Measurements from ENCODE around the gene LMBRD2.

LMBRD2 gene

GRCh38 chr5:36108758-36109460 is 42.8 kb downstream of the LMBRD2 start:
- no peak for DNase-seq (ENCODE audit: low read depth in 2 of 2)

- DNase-seq (ENCODE audit: low read depth in 2 of 2): no peak
Observed at GRCh38 chr5:36105819-36106218, 45.9 kb downstream of the LMBRD2 start.

GRCh38 chr5:36099748-36100147 is 51.9 kb downstream of the LMBRD2 start:
- DNase-seq (ENCODE audit: low read depth in 2 of 2): no peak

- no peak for DNase-seq (ENCODE audit: low read depth in 2 of 2)
Observed at GRCh38 chr5:36096486-36096885, 55.2 kb downstream of the LMBRD2 start.

GRCh38 chr5:36089989-36090388 is 61.7 kb downstream of the LMBRD2 start:
- no peak for DNase-seq (ENCODE audit: low read depth in 2 of 2)

GRCh38 chr5:36079200-36079781 is 72.4 kb downstream of the LMBRD2 start:
- no peak for DNase-seq (ENCODE audit: low read depth in 2 of 2)

- no peak for DNase-seq (ENCODE audit: low read depth in 2 of 2)
Observed at GRCh38 chr5:36078430-36078829, 73.3 kb downstream of the LMBRD2 start.

- no peak for DNase-seq (ENCODE audit: low read depth in 2 of 2)
Observed at GRCh38 chr5:36073595-36074216, 78.0 kb downstream of the LMBRD2 start.

GRCh38 chr5:36070687-36071571 is 80.8 kb downstream of the LMBRD2 start:
- no peak for DNase-seq (ENCODE audit: low read depth in 2 of 2)

GRCh38 chr5:36068751-36069281 is 82.9 kb downstream of the LMBRD2 start:
- DNase-seq (ENCODE audit: low read depth in 2 of 2): no peak

- DNase-seq (ENCODE audit: low read depth in 2 of 2): no peak
Observed at GRCh38 chr5:36066540-36067210, 85.0 kb downstream of the LMBRD2 start, which contains the start of gene UGT3A2. Gene UGT3A2 (minus strand): TSS chr5:36066882. CDS start chr5:36066789, 93 bp downstream.

GRCh38 chr5:36066001-36066539 is 85.6 kb downstream of the LMBRD2 start:
- no peak for DNase-seq (ENCODE audit: low read depth in 2 of 2)

- DNase-seq (ENCODE audit: low read depth in 2 of 2): no peak
Observed at GRCh38 chr5:36060420-36060887, 91.2 kb downstream of the LMBRD2 start.

- DNase-seq (ENCODE audit: low read depth in 2 of 2): no peak
Observed at GRCh38 chr5:36059571-36060419, 91.9 kb downstream of the LMBRD2 start.

GRCh38 chr5:36058776-36059175 is 92.9 kb downstream of the LMBRD2 start:
- DNase-seq (ENCODE audit: low read depth in 2 of 2): no peak

- DNase-seq (ENCODE audit: low read depth in 2 of 2): no peak
Observed at GRCh38 chr5:36057386-36057785, 94.3 kb downstream of the LMBRD2 start.

- DNase-seq (ENCODE audit: low read depth in 2 of 2): no peak
Observed at GRCh38 chr5:36056422-36056821, 95.3 kb downstream of the LMBRD2 start.

GRCh38 chr5:36055984-36056383 is 95.7 kb downstream of the LMBRD2 start:
- no peak for DNase-seq (ENCODE audit: low read depth in 2 of 2)

GRCh38 chr5:36054647-36055046 is 97.0 kb downstream of the LMBRD2 start:
- no peak for DNase-seq (ENCODE audit: low read depth in 2 of 2)

GRCh38 chr5:36052538-36052937 is 99.1 kb downstream of the LMBRD2 start:
- no peak for DNase-seq (ENCODE audit: low read depth in 2 of 2)
